Gastroesophageal sphincter (tissue), 4 donors: ENCODE measurements around the gene BANP. TPM values are rescaled to one million over a fixed set of nuclear protein-coding genes. Genes with fewer than 3 reads are reported as not detected.
A peak's percentile ranks its signal among the peaks of the same experiment; 100 is the strongest.

Experiments used
- ATAC-seq: fragments of 150-250 bp; one replicate; pipeline ENCODE4 v1.9.1; 2016; ENCODE audit warnings: mild to moderate bottlenecking, moderate library complexity
- H3K27ac ChIP-seq, 4 donors: fragments of 200-600 bp; sonication (generic) in 3 of 4; 1 replicate in 3 of 4; 2 replicates in 1 of 4; pipeline ENCODE4 v1.5.1; 2016 to 2019
- H3K27me3 ChIP-seq: fragments of 200-600 bp; sonication (generic); one replicate; pipeline ENCODE4 v1.5.1; 2019
- H3K36me3 ChIP-seq, 2 donors: fragments of 200-600 bp; sonication (generic); one replicate each; pipeline ENCODE4 v1.5.1; 2019; ENCODE audit warnings: control low read depth in 1 of 2
- H3K4me1 ChIP-seq, 3 donors: fragments of 200-600 bp; sonication (generic); 1 replicate in 2 of 3; 2 replicates in 1 of 3; pipeline ENCODE4 v1.5.1; 2016 to 2019; ENCODE audit warnings: control low read depth in 2 of 3
- H3K4me3 ChIP-seq, 2 donors: fragments of 200-600 bp; sonication (generic); one replicate each; pipeline ENCODE4 v1.5.1; 2019; ENCODE audit warnings: mild to moderate bottlenecking in 1 of 2, moderate library complexity in 1 of 2
- H3K9me3 ChIP-seq, 3 donors: fragments of 200-600 bp; sonication (generic); one replicate each; pipeline ENCODE4 v1.5.1; 2017 to 2019; ENCODE audit warnings: control low read depth in 2 of 3
- CTCF ChIP-seq, 4 experiments: fragments of 200-600 bp in 2 of 4; fragments of 450-650 bp in 2 of 4; sonication (generic) in 1 of 4; IDR thresholded peaks; one replicate each; pipeline ENCODE4 v1.5.1; 2017 to 2019; ENCODE audit warnings: antibody characterized with exemption in 4 of 4, mild to moderate bottlenecking in 2 of 4, moderate library complexity in 2 of 4
- EP300 ChIP-seq: sonication (generic); formaldehyde crosslinking; IDR thresholded peaks from one replicate; pipeline ENCODE4 v1.6.1; 2017; ENCODE audit warnings: antibody characterized with exemption, mild to moderate bottlenecking
- POLR2A ChIP-seq, 2 donors: fragments of 450-650 bp; IDR thresholded peaks; one replicate each; pipeline ENCODE4 v1.6.1; 2017; ENCODE audit warnings: antibody characterized with exemption in 2 of 2, mild to moderate bottlenecking in 2 of 2, moderate library complexity in 1 of 2
- POLR2AphosphoS5 ChIP-seq: sonication (generic); formaldehyde crosslinking; IDR thresholded peaks from one replicate; pipeline ENCODE4 v1.6.1; 2017; ENCODE audit warnings: antibody characterized with exemption
- WGBS, 2 donors: methylation state at CpG; one replicate each; pipeline ENCODE4 v1.1.5; 2018; ENCODE audit warnings: low coverage in 1 of 2; 5-methylcytosine and 5-hydroxymethylcytosine counted together
- total RNA-seq, 4 donors: library from RNA; depleted of rRNA; stranded (reverse); fragments of >200 nt; gene quantifications; one replicate each; pipeline ENCODE4 v1.1.0, GENCODE V29; 2016

The BANP gene
- total RNA-seq, 4 donors from 2014 or later, result 17.1 to 33.1 (median 24.2) TPM

GRCh38 chr16:87966064-87966645 lies 14.9 kb downstream of the BANP start:
- no peak overlapping the region for H3K4me3 ChIP-seq
- 32 to 39% methylated on average over 3 to 4 of the region's 5 CpGs for WGBS, 2 donors
- ATAC-seq, result peak; percentile 60

GRCh38 chr16:87966685-87967185 lies 15.5 kb downstream of the BANP start:
- WGBS, 2 donors, result 4 to 12% methylated on average over 5 to 7 of the region's 14 CpGs
- peak overlapping the region; percentile 40 to 81 (median 72) for H3K27ac ChIP-seq
- peak overlapping the region in 1 of 2 donors; percentile 31 for H3K4me3 ChIP-seq
- peaks cover 0 to 7% (median 0%) of the 10 kb centered on the region in 3 donors for H3K9me3 ChIP-seq
- TF ChIP-seq CTCF (IDR thresholded peaks at IDR 0.05) (no peak), EP300 (no peak), POLR2AphosphoS5 (no peak), POLR2A (IDR thresholded peaks at IDR 0.05) (no peak)
- H3K4me1 ChIP-seq, result peaks cover 4 to 45% (median 17%) of the 10 kb centered on the region in 3 donors
- H3K36me3 ChIP-seq, result peaks cover 0 to 12% of the 10 kb centered on the region in 2 donors
- peak; percentile 70 for ATAC-seq
- H3K27me3 ChIP-seq, result no peaks in the 10 kb centered on the region

More at GRCh38 chr16:87966064-87966645, 14.9 kb downstream of the BANP start:
- Histone ChIP-seq H3K36me3 (peaks cover 0 to 6% of the 10 kb centered on the region in 2 donors), H3K27me3 (no peaks in the 10 kb centered on the region), H3K27ac (peak overlapping the region; percentile 40 to 81 (median 72)), H3K9me3 (peaks cover 0 to 1% (median 0%) of the 10 kb centered on the region in 3 donors), H3K4me1 (peaks cover 4 to 45% (median 17%) of the 10 kb centered on the region in 3 donors)
- TF ChIP-seq POLR2AphosphoS5, result peak; percentile 64
- TF ChIP-seq CTCF (IDR thresholded peaks at IDR 0.05), result no peak
- no peak for TF ChIP-seq EP300
- no peak for TF ChIP-seq POLR2A (IDR thresholded peaks at IDR 0.05)

GRCh38 chr16:87968541-87968940 lies 17.3 kb downstream of the BANP start:
- Histone ChIP-seq H3K36me3 (peaks cover 0 to 13% of the 10 kb centered on the region in 2 donors), H3K4me3 (no peak overlapping the region), H3K27ac (peak overlapping the region in 1 of 4 donors; percentile 43), H3K9me3 (peaks cover 0 to 23% (median 0%) of the 10 kb centered on the region in 3 donors), H3K27me3 (no peaks in the 10 kb centered on the region), H3K4me1 (peaks cover 4 to 45% (median 17%) of the 10 kb centered on the region in 3 donors)
- peak; percentile 52 for ATAC-seq
- WGBS, 2 donors, result 43 to 46% methylated on average over 4 to 6 of the region's 7 CpGs
- TF ChIP-seq POLR2AphosphoS5 (peak; percentile 29), CTCF (IDR thresholded peaks at IDR 0.05) (no peak)

GRCh38 chr16:87970186-87970585 lies 19.0 kb downstream of the BANP start:
- 57 to 60% methylated on average over 1 to 3 of the region's 3 CpGs for WGBS, 2 donors
- no peaks in the 10 kb centered on the region for H3K27me3 ChIP-seq
- no peak for ATAC-seq
- peaks cover 0 to 23% (median 0%) of the 10 kb centered on the region in 3 donors for H3K9me3 ChIP-seq
- peaks cover 4 to 40% (median 17%) of the 10 kb centered on the region in 3 donors for H3K4me1 ChIP-seq
- no peak for TF ChIP-seq CTCF (IDR thresholded peaks at IDR 0.05)
- no peak for TF ChIP-seq POLR2AphosphoS5
- no peak for TF ChIP-seq EP300
- no peak for TF ChIP-seq POLR2A (IDR thresholded peaks at IDR 0.05)
- H3K4me3 ChIP-seq, result no peak overlapping the region
- no peak overlapping the region for H3K27ac ChIP-seq
- H3K36me3 ChIP-seq, result peaks cover 0 to 17% of the 10 kb centered on the region in 2 donors

GRCh38 chr16:87971933-87972332 lies 20.7 kb downstream of the BANP start:
- TF ChIP-seq POLR2A (IDR thresholded peaks at IDR 0.05) (no peak), POLR2AphosphoS5 (no peak), CTCF (IDR thresholded peaks at IDR 0.05) (no peak), EP300 (no peak)
- Histone ChIP-seq H3K36me3 (peaks cover 0 to 23% of the 10 kb centered on the region in 2 donors), H3K4me3 (no peak overlapping the region), H3K27ac (no peak overlapping the region), H3K27me3 (no peaks in the 10 kb centered on the region), H3K9me3 (peaks cover 0 to 23% (median 0%) of the 10 kb centered on the region in 3 donors), H3K4me1 (peaks cover 0 to 22% (median 1%) of the 10 kb centered on the region in 3 donors)
- ATAC-seq, result no peak
- whole genome bisulfite sequencing, 2 donors, result 83 to 100% methylated on average over 2 of the region's 2 CpGs
